NT2/D1 (cell line): Measurements from ENCODE around the gene CDH13.

Experiments used
- DNase-seq: peaks from one replicate; pipeline ENCODE4 v3.0.0-alpha.2; 2011; ENCODE audit warnings: low read depth, low spot score
- H3K27me3 ChIP-seq: 2 replicates; pipeline ENCODE4 v1.6.0; 2011; ENCODE audit warnings: mild to moderate bottlenecking; ENCODE audit not compliant: insufficient read length, insufficient read depth
- H3K36me3 ChIP-seq: 2 replicates; pipeline ENCODE4 v1.6.1; 2011; ENCODE audit warnings: mild to moderate bottlenecking, low read length, mixed read lengths; ENCODE audit not compliant: insufficient read depth, insufficient read length
- H3K4me1 ChIP-seq: 2 replicates; pipeline ENCODE4 v1.5.1; 2011; ENCODE audit not compliant: insufficient read depth, insufficient read length
- H3K4me3 ChIP-seq: 2 replicates; pipeline ENCODE4 v1.5.1; 2011; ENCODE audit warnings: low read depth; ENCODE audit not compliant: insufficient read length
- H3K9ac ChIP-seq: 2 replicates; pipeline ENCODE4 v1.6.0; 2011; ENCODE audit warnings: low read depth; ENCODE audit not compliant: insufficient read length
- H3K9me3 ChIP-seq: 2 replicates; pipeline ENCODE4 v1.5.1; 2011; ENCODE audit warnings: mild to moderate bottlenecking, low read length; ENCODE audit not compliant: insufficient read depth
- SUZ12 ChIP-seq: IDR thresholded peaks from 2 replicates; pipeline ENCODE4 v1.6.1; 2011; ENCODE audit not compliant: insufficient read length, insufficient read depth; ENCODE audit errors: extremely low read depth
- YY1 ChIP-seq: IDR thresholded peaks from 2 replicates; pipeline ENCODE4 v1.6.1; 2011; ENCODE audit not compliant: insufficient read length, insufficient read depth
- ZNF274 ChIP-seq: IDR thresholded peaks from 2 replicates; pipeline ENCODE4 v1.6.1; 2011; ENCODE audit warnings: mild to moderate bottlenecking, low read depth, low read length

The CDH13 gene

DNA sequence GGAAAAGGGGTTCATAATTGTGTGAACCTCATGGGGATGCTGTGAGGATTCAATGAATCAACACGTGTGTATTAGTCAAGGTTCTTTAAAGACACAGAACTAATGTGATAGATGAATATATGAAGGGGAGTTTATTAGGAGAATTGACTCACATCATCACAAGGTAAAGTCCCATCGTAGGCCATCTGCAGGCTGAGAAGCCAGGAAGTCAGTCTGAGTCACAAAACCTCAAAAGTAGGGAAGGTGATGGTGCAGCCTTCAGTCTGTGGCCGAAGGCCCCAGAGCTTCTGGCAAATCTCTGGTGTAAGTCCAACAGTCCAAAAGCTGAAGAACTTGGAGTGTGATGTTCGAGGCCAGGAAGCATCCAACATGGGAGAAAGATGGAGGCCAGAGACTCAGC is 413.4 kb downstream of the CDH13 start:
- no peak overlapping the region for H3K9ac ChIP-seq
- no peak overlapping the region for H3K4me3 ChIP-seq
- H3K4me1 ChIP-seq, result no peaks in the 10 kb centered on the region
- no peak for DNase-seq
- TF ChIP-seq ZNF274, result no peak
- no peak for TF ChIP-seq YY1
- TF ChIP-seq SUZ12, result no peak
- H3K9me3 ChIP-seq, result no peaks in the 10 kb centered on the region
- H3K27me3 ChIP-seq, result no peaks in the 10 kb centered on the region
- no peaks in the 10 kb centered on the region for H3K36me3 ChIP-seq

GRCh38 chr16:83044589-83044988 is 417.8 kb downstream of the CDH13 start:
- Histone ChIP-seq H3K4me3 (no peak overlapping the region), H3K4me1 (no peaks in the 10 kb centered on the region), H3K36me3 (no peaks in the 10 kb centered on the region), H3K9me3 (no peaks in the 10 kb centered on the region), H3K9ac (no peak overlapping the region), H3K27me3 (no peaks in the 10 kb centered on the region)
- no peak for TF ChIP-seq ZNF274
- TF ChIP-seq YY1, result no peak
- TF ChIP-seq SUZ12, result no peak
- DNase-seq, result no peak

- Histone ChIP-seq H3K36me3 (no peaks in the 10 kb centered on the region), H3K9ac (no peak overlapping the region), H3K4me1 (no peaks in the 10 kb centered on the region), H3K4me3 (no peak overlapping the region), H3K9me3 (no peaks in the 10 kb centered on the region), H3K27me3 (no peaks in the 10 kb centered on the region)
- no peak for DNase-seq
- TF ChIP-seq ZNF274, result no peak
- TF ChIP-seq SUZ12, result no peak
- TF ChIP-seq YY1, result no peak
These were observed 419.0 kb downstream of the CDH13 start for GRCh38 chr16:83045790-83046189.

- no peaks in the 10 kb centered on the region for H3K36me3 ChIP-seq
- no peak for TF ChIP-seq SUZ12
- no peak for TF ChIP-seq YY1
- no peak for TF ChIP-seq ZNF274
- no peak for DNase-seq
- no peaks in the 10 kb centered on the region for H3K9me3 ChIP-seq
- no peaks in the 10 kb centered on the region for H3K27me3 ChIP-seq
- no peaks in the 10 kb centered on the region for H3K4me1 ChIP-seq
- no peak overlapping the region for H3K9ac ChIP-seq
- no peak overlapping the region for H3K4me3 ChIP-seq
These were observed 419.9 kb downstream of the CDH13 start for GRCh38 chr16:83046664-83047063.

DNA sequence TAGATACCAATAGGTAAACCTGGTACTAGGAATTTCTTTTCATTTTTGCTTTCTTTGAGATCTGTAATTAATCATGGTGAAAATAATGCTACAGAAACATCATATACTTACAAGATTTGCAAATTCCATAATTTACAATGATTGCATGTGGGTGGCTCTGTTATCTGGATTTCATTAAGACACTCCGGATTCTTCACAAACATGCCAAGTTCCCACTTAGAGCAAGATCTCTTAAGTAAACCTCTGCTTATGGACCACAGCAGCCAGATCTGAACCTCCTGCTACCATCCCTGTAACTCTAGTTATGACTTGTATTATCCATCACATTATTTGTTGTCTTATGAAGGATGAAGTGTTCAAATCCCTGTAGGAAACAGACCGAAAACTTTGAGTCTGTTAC is 424.7 kb downstream of the CDH13 start:
- TF ChIP-seq YY1, result no peak
- no peak for TF ChIP-seq SUZ12
- no peak for TF ChIP-seq ZNF274
- no peaks in the 10 kb centered on the region for H3K4me1 ChIP-seq
- no peak for DNase-seq
- H3K4me3 ChIP-seq, result no peak overlapping the region
- no peaks in the 10 kb centered on the region for H3K9me3 ChIP-seq
- H3K27me3 ChIP-seq, result no peaks in the 10 kb centered on the region
- H3K36me3 ChIP-seq, result no peaks in the 10 kb centered on the region
- no peak overlapping the region for H3K9ac ChIP-seq

DNA sequence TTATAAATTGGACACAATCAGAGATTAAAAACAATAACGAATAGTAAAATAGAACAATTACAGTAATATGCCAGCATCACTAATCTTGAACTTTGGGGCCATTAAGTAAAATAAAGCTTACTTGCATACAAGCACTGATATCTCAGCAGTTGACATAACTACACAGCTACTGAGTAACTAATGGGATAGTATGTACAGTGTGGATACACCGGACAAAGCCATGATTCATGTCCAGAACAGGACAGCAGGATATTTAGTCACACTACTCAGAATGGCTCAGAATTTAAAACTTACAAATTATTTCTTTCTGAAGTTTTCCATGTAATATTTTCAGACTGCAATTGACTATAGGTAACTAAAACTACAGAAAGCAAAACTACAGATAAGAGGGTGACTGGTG is 427.5 kb downstream of the CDH13 start:
- TF ChIP-seq SUZ12 (no peak), ZNF274 (no peak), YY1 (no peak)
- no peaks in the 10 kb centered on the region for H3K27me3 ChIP-seq
- DNase-seq, result no peak
- H3K9ac ChIP-seq, result no peak overlapping the region
- no peaks in the 10 kb centered on the region for H3K4me1 ChIP-seq
- H3K9me3 ChIP-seq, result no peaks in the 10 kb centered on the region
- H3K4me3 ChIP-seq, result no peak overlapping the region
- no peaks in the 10 kb centered on the region for H3K36me3 ChIP-seq

- no peak overlapping the region for H3K9ac ChIP-seq
- H3K4me3 ChIP-seq, result no peak overlapping the region
- no peak for DNase-seq
- H3K9me3 ChIP-seq, result no peaks in the 10 kb centered on the region
- TF ChIP-seq SUZ12 (no peak), ZNF274 (no peak), YY1 (no peak)
- H3K27me3 ChIP-seq, result no peaks in the 10 kb centered on the region
- no peaks in the 10 kb centered on the region for H3K4me1 ChIP-seq
- H3K36me3 ChIP-seq, result no peaks in the 10 kb centered on the region
These were observed 431.6 kb downstream of the CDH13 start for GRCh38 chr16:83058376-83058775.

- no peaks in the 10 kb centered on the region for H3K36me3 ChIP-seq
- H3K9me3 ChIP-seq, result no peaks in the 10 kb centered on the region
- H3K27me3 ChIP-seq, result no peaks in the 10 kb centered on the region
- no peak overlapping the region for H3K9ac ChIP-seq
- DNase-seq, result no peak
- no peak for TF ChIP-seq YY1
- TF ChIP-seq ZNF274, result no peak
- no peak for TF ChIP-seq SUZ12
- no peak overlapping the region for H3K4me3 ChIP-seq
- H3K4me1 ChIP-seq, result no peaks in the 10 kb centered on the region
These were observed 432.5 kb downstream of the CDH13 start for GRCh38 chr16:83059237-83059636.
